Measurements from ENCODE around the gene RAB39A. TPM values are rescaled to one million over a fixed set of nuclear protein-coding genes. Genes with fewer than 3 reads are reported as not detected.

RAB39A gene
- total and polyA plus RNA-seq, 10 of the 15 experiments (the other 5 are each of a cell fraction or from before 2014, with no cell fraction given) = 0.10 to 9.2 (median 4.9) TPM

DNA sequence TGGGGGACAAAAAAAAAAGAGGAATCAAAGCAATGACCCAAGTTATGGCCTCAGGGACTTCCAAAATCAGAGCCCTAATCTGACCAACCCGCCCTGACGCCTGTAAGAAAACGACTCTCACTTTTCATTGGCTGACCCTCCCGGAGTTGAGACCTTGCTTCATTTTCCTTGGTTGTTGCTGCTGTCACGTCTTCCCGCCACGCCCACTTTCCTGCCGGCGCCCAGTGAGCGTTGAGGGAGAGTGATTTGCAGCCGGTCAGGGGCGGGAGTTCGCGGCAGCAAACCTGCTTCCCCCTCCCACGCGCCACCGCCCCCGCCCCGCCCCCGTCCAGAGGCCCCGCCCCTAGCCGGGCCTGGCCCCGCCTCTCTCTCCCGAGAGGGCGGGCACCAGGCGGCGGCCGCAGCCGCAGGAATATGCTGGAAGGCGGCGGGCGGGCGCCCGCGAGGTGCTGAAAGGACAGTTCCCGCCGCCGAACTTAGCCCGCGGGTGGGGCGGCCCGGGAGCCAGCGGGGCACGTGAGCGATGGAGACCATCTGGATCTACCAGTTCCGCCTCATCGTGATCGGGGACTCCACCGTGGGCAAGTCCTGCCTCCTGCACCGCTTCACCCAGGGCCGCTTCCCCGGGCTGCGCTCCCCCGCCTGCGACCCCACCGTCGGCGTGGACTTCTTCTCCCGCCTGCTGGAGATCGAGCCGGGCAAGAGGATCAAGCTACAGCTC, at the start of gene RAB39A (continued):
- TF ChIP-seq, protein P1, sequence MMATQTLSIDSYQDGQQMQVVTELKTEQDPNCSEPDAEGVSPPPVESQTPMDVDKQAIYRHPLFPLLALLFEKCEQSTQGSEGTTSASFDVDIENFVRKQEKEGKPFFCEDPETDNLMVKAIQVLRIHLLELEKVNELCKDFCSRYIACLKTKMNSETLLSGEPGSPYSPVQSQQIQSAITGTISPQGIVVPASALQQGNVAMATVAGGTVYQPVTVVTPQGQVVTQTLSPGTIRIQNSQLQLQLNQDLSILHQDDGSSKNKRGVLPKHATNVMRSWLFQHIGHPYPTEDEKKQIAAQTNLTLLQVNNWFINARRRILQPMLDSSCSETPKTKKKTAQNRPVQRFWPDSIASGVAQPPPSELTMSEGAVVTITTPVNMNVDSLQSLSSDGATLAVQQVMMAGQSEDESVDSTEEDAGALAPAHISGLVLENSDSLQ (IDR thresholded peaks at IDR 0.05) = peak; percentile 98
- TF ChIP-seq, protein P2, sequence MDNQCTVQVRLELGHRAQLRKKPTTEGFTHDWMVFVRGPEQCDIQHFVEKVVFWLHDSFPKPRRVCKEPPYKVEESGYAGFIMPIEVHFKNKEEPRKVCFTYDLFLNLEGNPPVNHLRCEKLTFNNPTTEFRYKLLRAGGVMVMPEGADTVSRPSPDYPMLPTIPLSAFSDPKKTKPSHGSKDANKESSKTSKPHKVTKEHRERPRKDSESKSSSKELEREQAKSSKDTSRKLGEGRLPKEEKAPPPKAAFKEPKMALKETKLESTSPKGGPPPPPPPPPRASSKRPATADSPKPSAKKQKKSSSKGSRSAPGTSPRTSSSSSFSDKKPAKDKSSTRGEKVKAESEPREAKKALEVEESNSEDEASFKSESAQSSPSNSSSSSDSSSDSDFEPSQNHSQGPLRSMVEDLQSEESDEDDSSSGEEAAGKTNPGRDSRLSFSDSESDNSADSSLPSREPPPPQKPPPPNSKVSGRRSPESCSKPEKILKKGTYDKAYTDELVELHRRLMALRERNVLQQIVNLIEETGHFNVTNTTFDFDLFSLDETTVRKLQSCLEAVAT (IDR thresholded peaks at IDR 0.05) = no peak
- TF ChIP-seq, protein P3, sequence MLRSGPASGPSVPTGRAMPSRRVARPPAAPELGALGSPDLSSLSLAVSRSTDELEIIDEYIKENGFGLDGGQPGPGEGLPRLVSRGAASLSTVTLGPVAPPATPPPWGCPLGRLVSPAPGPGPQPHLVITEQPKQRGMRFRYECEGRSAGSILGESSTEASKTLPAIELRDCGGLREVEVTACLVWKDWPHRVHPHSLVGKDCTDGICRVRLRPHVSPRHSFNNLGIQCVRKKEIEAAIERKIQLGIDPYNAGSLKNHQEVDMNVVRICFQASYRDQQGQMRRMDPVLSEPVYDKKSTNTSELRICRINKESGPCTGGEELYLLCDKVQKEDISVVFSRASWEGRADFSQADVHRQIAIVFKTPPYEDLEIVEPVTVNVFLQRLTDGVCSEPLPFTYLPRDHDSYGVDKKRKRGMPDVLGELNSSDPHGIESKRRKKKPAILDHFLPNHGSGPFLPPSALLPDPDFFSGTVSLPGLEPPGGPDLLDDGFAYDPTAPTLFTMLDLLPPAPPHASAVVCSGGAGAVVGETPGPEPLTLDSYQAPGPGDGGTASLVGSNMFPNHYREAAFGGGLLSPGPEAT (IDR thresholded peaks at IDR 0.05; ENCODE audit: low read depth) = 0 out of 2 replicates have a peak, but pooled peaks have one; percentile 4
- TF ChIP-seq ATF7 (IDR thresholded peaks at IDR 0.05; ENCODE audit: low read depth) (no peak), TCF3 (IDR thresholded peaks at IDR 0.05; ENCODE audit: borderline replicate concordance, insufficient read depth, low read depth, low read length) (peak; percentile 61), ZNF24 (IDR thresholded peaks at IDR 0.05) (no peak), MYC (IDR thresholded peaks at IDR 0.05; ENCODE audit: insufficient read depth, insufficient read length, insufficient replicate concordance, low read length, severe bottlenecking) (peak; percentile 67), POLR2A (IDR thresholded peaks at IDR 0.05; ENCODE audit: low read depth, low read length) (peak; percentile 58; the same call in 1 of the 2 replicates), ZNF622 (IDR thresholded peaks at IDR 0.05) (no peak), CHD2 (IDR thresholded peaks at IDR 0.05; ENCODE audit: borderline replicate concordance, low read depth, low read length) (peak; percentile 82), FOS (IDR thresholded peaks at IDR 0.05; ENCODE audit: borderline replicate concordance, extremely low read depth, insufficient read length) (peak; percentile 59), EED (IDR thresholded peaks at IDR 0.05; ENCODE audit: low read depth) (0 out of 2 replicates have a peak, but pooled peaks have one; percentile 36), EP300 (IDR thresholded peaks at IDR 0.05; ENCODE audit: borderline replicate concordance in 1 of 2, control insufficient read depth in 1 of 2, low read depth in 2 of 2, low read length in 2 of 2) (no peak), SIN3A (IDR thresholded peaks at IDR 0.05; ENCODE audit: low read depth, low read length) (peak; percentile 85; the same call in 1 of the 2 replicates)
- TF ChIP-seq, protein P4, sequence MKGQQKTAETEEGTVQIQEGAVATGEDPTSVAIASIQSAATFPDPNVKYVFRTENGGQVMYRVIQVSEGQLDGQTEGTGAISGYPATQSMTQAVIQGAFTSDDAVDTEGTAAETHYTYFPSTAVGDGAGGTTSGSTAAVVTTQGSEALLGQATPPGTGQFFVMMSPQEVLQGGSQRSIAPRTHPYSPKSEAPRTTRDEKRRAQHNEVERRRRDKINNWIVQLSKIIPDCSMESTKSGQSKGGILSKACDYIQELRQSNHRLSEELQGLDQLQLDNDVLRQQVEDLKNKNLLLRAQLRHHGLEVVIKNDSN (IDR thresholded peaks at IDR 0.05; ENCODE audit: borderline replicate concordance, extremely low read length, insufficient read depth, low read depth, low read length) = peak; percentile 78
- TF ChIP-seq, protein P5, sequence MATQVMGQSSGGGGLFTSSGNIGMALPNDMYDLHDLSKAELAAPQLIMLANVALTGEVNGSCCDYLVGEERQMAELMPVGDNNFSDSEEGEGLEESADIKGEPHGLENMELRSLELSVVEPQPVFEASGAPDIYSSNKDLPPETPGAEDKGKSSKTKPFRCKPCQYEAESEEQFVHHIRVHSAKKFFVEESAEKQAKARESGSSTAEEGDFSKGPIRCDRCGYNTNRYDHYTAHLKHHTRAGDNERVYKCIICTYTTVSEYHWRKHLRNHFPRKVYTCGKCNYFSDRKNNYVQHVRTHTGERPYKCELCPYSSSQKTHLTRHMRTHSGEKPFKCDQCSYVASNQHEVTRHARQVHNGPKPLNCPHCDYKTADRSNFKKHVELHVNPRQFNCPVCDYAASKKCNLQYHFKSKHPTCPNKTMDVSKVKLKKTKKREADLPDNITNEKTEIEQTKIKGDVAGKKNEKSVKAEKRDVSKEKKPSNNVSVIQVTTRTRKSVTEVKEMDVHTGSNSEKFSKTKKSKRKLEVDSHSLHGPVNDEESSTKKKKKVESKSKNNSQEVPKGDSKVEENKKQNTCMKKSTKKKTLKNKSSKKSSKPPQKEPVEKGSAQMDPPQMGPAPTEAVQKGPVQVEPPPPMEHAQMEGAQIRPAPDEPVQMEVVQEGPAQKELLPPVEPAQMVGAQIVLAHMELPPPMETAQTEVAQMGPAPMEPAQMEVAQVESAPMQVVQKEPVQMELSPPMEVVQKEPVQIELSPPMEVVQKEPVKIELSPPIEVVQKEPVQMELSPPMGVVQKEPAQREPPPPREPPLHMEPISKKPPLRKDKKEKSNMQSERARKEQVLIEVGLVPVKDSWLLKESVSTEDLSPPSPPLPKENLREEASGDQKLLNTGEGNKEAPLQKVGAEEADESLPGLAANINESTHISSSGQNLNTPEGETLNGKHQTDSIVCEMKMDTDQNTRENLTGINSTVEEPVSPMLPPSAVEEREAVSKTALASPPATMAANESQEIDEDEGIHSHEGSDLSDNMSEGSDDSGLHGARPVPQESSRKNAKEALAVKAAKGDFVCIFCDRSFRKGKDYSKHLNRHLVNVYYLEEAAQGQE (IDR thresholded peaks at IDR 0.05; ENCODE audit: low read depth, low read length) = peak; percentile 89
- TF ChIP-seq, protein P6, sequence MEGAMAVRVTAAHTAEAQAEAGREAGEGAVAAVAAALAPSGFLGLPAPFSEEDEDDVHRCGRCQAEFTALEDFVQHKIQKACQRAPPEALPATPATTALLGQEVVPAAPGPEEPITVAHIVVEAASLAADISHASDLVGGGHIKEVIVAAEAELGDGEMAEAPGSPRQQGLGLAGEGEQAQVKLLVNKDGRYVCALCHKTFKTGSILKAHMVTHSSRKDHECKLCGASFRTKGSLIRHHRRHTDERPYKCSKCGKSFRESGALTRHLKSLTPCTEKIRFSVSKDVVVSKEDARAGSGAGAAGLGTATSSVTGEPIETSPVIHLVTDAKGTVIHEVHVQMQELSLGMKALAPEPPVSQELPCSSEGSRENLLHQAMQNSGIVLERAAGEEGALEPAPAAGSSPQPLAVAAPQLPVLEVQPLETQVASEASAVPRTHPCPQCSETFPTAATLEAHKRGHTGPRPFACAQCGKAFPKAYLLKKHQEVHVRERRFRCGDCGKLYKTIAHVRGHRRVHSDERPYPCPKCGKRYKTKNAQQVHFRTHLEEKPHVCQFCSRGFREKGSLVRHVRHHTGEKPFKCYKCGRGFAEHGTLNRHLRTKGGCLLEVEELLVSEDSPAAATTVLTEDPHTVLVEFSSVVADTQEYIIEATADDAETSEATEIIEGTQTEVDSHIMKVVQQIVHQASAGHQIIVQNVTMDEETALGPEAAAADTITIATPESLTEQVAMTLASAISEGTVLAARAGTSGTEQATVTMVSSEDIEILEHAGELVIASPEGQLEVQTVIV (IDR thresholded peaks at IDR 0.05; ENCODE audit: borderline replicate concordance, partially characterized antibody) = no peak
